ENCODE data around the gene TBC1D2. TPM values are rescaled to one million over a fixed set of nuclear protein-coding genes. Genes with fewer than 3 reads are reported as not detected.

Gene TBC1D2
- total and polyA plus RNA-seq, 2 of the 13 experiments (the other 11 are each of a cell fraction or from before 2014, with no cell fraction given): 2.0 to 2.8 TPM

DNA sequence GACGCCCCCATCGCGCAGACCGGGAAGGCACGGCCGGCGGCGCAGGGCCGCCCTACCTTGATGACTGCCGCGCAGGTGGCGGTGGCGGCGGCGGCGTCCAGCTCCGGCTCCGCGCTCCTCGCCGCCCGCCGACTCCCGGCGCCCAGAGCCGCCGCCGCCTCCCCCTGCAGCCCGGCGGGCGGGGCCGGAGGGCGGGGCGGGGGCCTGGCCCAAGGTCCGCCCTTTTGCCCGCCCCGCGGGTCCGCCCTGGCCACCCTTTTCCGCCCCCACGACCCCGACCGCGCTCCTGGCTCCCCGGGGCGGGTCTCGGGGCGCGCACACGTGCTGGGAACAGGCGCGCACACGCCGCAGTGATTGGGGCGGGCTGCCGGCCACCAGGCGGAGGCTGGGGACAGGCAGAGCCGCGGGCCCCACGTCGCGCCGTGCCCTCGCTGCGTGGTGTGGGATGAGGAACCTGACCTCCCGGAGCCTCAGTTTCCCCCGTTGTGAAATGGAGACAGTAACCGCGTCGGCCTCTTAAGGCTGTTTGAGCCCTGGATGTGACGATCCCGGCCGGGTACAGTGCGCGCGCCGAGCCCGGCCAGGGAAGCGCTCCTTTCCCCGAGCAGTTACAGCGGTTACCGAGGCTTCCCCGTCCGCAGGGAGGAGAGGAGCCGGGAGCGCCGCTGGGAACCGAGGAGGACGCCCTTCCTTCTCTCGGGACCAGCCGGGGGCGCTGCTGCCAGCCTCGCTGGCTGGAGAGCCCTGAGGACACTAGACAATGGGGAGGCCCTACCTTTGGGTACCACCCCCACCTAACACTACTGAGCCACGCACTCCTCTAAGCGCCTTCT lies 62.7 kb downstream of the TBC1D2 start, which contains the start of gene CORO2A (continued):
- TF ChIP-seq MED13 (CRISPR knock-in tag; IDR thresholded peaks at IDR 0.05): 0 out of 2 replicates have a peak, but pooled peaks have one; percentile 32
- TF ChIP-seq, protein P1, sequence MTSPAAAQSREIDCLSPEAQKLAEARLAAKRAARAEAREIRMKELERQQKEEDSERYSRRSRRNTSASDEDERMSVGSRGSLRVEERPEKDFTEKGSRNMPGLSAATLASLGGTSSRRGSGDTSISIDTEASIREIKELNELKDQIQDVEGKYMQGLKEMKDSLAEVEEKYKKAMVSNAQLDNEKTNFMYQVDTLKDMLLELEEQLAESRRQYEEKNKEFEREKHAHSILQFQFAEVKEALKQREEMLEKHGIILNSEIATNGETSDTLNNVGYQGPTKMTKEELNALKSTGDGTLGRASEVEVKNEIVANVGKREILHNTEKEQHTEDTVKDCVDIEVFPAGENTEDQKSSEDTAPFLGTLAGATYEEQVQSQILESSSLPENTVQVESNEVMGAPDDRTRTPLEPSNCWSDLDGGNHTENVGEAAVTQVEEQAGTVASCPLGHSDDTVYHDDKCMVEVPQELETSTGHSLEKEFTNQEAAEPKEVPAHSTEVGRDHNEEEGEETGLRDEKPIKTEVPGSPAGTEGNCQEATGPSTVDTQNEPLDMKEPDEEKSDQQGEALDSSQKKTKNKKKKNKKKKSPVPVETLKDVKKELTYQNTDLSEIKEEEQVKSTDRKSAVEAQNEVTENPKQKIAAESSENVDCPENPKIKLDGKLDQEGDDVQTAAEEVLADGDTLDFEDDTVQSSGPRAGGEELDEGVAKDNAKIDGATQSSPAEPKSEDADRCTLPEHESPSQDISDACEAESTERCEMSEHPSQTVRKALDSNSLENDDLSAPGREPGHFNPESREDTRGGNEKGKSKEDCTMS (CRISPR knock-in tag; conservative IDR thresholded peaks at IDR 0.05): no peak
- TF ChIP-seq ELF3 (CRISPR knock-in tag; IDR thresholded peaks at IDR 0.05): 0 out of 2 replicates have a peak, but pooled peaks have one; percentile 46
- TF ChIP-seq, protein P2, sequence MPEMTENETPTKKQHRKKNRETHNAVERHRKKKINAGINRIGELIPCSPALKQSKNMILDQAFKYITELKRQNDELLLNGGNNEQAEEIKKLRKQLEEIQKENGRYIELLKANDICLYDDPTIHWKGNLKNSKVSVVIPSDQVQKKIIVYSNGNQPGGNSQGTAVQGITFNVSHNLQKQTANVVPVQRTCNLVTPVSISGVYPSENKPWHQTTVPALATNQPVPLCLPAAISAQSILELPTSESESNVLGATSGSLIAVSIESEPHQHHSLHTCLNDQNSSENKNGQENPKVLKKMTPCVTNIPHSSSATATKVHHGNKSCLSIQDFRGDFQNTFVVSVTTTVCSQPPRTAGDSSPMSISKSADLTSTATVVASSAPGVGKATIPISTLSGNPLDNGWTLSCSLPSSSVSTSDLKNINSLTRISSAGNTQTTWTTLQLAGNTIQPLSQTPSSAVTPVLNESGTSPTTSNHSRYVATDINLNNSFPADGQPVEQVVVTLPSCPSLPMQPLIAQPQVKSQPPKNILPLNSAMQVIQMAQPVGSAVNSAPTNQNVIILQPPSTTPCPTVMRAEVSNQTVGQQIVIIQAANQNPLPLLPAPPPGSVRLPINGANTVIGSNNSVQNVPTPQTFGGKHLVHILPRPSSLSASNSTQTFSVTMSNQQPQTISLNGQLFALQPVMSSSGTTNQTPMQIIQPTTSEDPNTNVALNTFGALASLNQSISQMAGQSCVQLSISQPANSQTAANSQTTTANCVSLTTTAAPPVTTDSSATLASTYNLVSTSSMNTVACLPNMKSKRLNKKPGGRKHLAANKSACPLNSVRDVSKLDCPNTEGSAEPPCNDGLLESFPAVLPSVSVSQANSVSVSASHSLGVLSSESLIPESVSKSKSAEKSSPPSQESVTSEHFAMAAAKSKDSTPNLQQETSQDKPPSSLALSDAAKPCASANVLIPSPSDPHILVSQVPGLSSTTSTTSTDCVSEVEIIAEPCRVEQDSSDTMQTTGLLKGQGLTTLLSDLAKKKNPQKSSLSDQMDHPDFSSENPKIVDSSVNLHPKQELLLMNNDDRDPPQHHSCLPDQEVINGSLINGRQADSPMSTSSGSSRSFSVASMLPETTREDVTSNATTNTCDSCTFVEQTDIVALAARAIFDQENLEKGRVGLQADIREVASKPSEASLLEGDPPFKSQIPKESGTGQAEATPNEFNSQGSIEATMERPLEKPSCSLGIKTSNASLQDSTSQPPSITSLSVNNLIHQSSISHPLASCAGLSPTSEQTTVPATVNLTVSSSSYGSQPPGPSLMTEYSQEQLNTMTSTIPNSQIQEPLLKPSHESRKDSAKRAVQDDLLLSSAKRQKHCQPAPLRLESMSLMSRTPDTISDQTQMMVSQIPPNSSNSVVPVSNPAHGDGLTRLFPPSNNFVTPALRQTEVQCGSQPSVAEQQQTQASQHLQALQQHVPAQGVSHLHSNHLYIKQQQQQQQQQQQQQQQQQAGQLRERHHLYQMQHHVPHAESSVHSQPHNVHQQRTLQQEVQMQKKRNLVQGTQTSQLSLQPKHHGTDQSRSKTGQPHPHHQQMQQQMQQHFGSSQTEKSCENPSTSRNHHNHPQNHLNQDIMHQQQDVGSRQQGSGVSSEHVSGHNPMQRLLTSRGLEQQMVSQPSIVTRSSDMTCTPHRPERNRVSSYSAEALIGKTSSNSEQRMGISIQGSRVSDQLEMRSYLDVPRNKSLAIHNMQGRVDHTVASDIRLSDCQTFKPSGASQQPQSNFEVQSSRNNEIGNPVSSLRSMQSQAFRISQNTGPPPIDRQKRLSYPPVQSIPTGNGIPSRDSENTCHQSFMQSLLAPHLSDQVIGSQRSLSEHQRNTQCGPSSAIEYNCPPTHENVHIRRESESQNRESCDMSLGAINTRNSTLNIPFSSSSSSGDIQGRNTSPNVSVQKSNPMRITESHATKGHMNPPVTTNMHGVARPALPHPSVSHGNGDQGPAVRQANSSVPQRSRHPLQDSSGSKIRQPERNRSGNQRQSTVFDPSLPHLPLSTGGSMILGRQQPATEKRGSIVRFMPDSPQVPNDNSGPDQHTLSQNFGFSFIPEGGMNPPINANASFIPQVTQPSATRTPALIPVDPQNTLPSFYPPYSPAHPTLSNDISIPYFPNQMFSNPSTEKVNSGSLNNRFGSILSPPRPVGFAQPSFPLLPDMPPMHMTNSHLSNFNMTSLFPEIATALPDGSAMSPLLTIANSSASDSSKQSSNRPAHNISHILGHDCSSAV (CRISPR knock-in tag; IDR thresholded peaks at IDR 0.05; ENCODE audit: borderline replicate concordance): no peak
- TF ChIP-seq ZSCAN25 (CRISPR knock-in tag; IDR thresholded peaks at IDR 0.05): peak; percentile 86
- TF ChIP-seq, protein P3, sequence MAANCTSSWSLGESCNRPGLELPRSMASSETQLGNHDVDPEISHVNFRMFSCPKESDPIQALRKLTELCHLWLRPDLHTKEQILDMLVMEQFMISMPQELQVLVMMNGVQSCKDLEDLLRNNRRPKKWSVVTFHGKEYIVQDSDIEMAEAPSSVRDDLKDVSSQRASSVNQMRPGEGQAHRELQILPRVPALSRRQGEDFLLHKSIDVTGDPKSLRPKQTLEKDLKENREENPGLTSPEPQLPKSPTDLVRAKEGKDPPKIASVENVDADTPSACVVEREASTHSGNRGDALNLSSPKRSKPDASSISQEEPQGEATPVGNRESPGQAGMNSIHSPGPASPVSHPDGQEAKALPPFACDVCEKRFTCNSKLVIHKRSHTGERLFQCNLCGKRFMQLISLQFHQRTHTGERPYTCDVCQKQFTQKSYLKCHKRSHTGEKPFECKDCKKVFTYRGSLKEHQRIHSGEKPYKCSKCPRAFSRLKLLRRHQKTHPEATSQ (CRISPR knock-in tag; IDR thresholded peaks at IDR 0.05; ENCODE audit: borderline replicate concordance): no peak; the same call in 1 of the 2 replicates
- TF ChIP-seq, protein P4, sequence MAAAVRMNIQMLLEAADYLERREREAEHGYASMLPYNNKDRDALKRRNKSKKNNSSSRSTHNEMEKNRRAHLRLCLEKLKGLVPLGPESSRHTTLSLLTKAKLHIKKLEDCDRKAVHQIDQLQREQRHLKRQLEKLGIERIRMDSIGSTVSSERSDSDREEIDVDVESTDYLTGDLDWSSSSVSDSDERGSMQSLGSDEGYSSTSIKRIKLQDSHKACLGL (CRISPR knock-in tag; IDR thresholded peaks at IDR 0.05): peak; percentile 79
- TF ChIP-seq SMAD3 (CRISPR knock-in tag; IDR thresholded peaks at IDR 0.05): peak; percentile 40; the same call in 1 of the 2 replicates
- no peak for TF ChIP-seq CREM (IDR thresholded peaks at IDR 0.05)
- 0 out of 2 replicates have a peak, but pooled peaks have one; percentile 26 for TF ChIP-seq CREM (CRISPR knock-in tag; IDR thresholded peaks at IDR 0.05)
- TF ChIP-seq, protein P5, sequence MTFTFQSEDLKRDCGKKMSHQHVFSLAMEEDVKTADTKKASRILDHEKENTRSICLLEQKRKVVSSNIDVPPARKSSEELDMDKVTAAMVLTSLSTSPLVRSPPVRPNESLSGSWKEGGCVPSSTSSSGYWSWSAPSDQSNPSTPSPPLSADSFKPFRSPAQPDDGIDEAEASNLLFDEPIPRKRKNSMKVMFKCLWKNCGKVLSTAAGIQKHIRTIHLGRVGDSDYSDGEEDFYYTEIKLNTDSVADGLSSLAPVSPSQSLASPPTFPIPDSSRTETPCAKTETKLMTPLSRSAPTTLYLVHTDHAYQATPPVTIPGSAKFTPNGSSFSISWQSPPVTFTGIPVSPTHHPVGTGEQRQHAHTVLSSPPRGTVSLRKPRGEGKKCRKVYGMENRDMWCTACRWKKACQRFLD (CRISPR knock-in tag; IDR thresholded peaks at IDR 0.05; ENCODE audit: borderline replicate concordance): no peak
- TF ChIP-seq, protein P6, sequence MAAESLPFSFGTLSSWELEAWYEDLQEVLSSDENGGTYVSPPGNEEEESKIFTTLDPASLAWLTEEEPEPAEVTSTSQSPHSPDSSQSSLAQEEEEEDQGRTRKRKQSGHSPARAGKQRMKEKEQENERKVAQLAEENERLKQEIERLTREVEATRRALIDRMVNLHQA (CRISPR knock-in tag; IDR thresholded peaks at IDR 0.05): no peak

Data from HepG2 (cell line).